Activated T-helper 1 cell treated with anti-CD3 and anti-CD28 coated beads, Interleukin-2, amount 50 U/mL, for 16 hours (primary cell): ENCODE results near the gene BEST3.
A peak's percentile ranks its signal among the peaks of the same experiment; 100 is the strongest.

Source experiments
- DNase-seq, 2 donors: peaks; one replicate each; pipeline ENCODE4 v3.0.0-alpha.2; 2020; ENCODE audit warnings: low read depth in 1 of 2, low spot score in 1 of 2

Gene BEST3

DNA sequence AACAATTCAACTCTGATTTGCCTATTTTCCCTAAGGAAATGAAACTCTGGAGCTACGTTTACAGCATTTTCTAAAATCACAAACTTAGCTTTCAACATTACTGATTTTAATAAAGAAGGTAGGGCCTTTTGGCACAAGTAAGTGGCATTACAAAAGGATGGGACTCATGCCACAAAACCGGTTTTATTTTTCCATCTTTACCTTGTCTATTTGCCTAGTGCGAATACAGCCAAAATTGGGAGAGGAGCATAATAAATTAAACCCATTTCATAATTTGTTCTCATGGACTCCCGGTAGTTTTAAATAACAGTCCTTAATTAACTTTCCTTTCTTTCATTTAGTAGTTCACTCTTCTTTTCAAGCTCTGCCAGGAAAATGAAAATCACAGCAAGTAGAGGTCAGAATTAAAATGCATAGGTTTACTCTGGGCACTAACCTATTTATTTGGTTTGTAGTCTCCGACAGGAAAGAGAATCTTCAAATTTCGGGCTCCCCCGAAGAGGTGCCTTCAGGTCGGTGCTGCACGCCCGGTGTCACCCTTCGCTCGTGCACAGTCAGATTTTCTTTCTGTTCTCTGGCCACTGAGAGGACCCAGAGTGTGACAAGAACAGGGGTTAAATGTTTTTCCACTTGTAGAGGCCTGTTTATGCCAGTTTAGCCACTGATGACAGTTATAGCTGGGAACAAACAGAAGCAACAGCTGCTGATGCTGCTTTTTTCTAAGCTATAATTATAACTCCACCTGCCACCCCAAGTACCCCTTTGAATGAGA, at the start of gene BEST3:
Gene BEST3 (minus strand): TSS at position 535 of the 772 bp plus-strand sequence. CDS start 1,505 bp downstream, outside the sequence.
- DNase-seq, result no peak

DNA sequence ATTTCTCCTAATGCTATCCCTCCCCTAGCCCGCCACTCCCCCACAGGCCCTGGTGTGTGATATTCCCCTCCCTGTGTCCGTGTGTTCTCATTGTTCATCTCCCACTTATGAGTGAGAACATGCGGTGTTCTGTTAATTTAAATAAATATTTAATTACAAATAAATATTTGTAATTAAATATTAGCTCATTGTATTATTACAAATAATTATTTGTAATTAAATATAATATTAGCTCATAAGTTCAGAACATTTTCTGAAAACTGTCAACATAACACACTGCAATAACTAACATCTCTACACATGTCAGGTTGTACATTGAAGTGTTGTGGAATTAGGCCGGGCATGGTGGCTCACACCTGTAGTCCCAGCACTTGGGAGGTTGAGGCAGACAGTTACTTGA, 45.0 kb upstream of the BEST3 start:
- DNase-seq, result no peak

DNA sequence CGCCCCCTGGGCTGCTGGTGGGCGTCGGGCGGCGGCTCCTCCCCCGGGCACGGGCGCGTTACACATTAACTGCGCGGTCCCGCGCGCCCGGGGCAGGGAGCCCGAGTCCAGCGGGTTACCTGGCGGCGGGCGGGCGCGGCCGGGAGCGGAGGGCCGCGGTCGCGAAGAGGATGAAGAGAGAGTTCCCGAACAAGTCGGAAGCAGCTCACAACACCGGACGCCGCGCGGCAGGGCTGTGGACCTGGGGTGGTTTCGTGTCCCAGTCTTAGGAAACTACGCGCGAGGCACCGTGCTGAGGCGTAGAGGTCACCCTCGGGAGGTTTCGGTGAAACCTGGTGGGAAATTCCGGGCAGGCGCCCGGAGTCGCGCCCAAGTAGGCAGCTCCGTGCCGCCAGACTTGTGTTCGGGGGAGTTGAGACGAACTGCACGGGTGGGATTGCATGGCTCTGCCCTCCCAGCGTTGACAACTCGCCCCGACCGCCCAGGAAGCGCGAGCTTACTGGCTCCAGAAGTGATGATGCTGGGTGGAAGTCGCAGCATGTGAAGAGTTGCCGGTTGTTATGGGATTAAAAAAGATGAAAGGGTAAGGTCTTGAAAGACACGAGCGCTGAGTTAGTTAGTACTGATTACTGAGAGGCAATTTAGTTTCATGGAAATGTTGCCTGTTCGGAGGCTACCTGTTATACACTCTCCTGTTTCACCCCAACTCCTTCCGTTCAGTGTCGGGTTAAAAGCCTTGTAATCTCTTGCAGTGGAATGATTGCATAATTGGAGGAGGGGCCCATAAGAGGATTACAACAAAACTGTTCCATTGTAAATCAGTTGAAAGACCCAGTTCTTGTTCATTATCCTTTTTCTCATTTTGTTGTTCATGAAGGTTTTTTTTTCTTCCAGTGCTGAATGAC, 40.4 kb upstream of the BEST3 start:
- peak; percentile 13 to 41 for DNase-seq

DNA sequence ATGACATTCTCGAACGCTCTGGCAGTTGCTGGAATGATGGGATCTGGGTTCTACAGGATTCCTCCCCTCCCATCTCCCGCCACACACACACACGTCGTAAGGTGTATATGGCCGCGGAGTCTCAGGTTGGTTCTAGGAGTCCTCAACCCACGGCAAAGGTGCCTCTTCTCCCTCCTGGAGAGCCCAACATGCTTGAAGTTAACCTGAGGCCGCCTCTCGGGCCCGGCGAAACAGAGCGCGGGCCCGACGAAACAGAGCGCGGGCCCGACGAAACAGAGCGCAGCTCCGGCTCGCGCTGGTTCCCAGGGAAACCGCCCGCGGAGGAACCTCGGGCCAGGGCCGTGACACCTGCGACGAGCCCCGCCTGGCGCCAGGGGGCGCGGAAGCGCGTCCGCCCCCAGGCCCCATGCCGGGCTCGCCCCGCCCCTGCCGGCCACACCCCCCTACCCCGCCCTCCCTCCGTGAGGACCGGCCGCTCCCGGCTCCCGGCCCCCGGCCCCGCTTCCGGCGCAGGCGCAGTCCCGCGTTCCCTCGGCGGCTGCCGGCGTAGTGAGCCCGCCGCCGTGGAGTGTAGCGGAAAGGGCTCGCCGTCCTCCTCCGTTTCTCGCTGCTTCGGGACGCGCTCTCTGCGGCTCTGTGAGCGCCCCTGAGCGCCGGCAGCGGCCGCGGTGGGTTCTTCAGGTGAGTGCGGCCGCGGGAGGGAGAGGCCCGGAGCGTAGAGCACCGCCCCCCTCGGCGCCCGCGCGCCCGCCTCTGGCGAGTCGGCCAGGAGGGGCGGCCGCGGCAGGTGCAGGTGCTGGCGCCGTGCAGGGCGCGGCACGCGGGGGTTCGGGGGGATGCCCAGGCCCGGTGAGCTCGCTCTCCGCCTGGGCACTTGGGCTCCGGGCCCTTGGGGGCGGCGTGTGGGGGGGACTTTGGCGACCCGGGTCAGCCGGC, 39.5 kb upstream of the BEST3 start, which contains the start of gene RAB3IP:
Gene RAB3IP (plus strand): TSS at position 510 of the 936 bp plus-strand sequence. CDS start 16,549 bp downstream, outside the sequence.
- peak; percentile 88 to 91 for DNase-seq

GRCh38 chr12:69733638-69734037, 34.5 kb upstream of the BEST3 start:
- DNase-seq, result no peak

GRCh38 chr12:69732088-69732487, 33.0 kb upstream of the BEST3 start:
- DNase-seq, result no peak

- DNase-seq, result no peak
Measured at GRCh38 chr12:69726922-69727321, 27.8 kb upstream of the BEST3 start.

GRCh38 chr12:69720750-69721149, 21.6 kb upstream of the BEST3 start:
- no peak for DNase-seq

GRCh38 chr12:69719336-69720316, 20.5 kb upstream of the BEST3 start:
- no peak for DNase-seq

DNA sequence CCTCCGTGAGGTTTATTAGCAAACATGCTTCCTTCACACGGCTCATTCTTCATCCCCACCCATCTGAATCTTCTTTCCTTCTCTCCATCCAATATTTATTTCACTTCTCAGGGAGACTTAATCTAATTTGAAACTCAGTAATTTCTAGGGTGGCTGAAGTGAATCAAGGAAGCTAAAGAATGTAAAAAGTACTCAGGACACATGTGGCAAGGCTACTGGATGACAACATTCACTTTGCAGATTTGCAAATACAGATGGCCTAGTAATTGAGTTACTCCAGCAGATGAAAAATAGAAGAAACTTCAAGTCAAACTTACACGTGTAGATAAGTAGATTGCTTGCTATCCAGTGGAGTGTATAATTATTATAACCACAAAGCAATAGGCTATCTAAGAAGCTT, 15.4 kb upstream of the BEST3 start:
- no peak for DNase-seq

GRCh38 chr12:69712826-69713225, 13.7 kb upstream of the BEST3 start:
- DNase-seq, result no peak

DNA sequence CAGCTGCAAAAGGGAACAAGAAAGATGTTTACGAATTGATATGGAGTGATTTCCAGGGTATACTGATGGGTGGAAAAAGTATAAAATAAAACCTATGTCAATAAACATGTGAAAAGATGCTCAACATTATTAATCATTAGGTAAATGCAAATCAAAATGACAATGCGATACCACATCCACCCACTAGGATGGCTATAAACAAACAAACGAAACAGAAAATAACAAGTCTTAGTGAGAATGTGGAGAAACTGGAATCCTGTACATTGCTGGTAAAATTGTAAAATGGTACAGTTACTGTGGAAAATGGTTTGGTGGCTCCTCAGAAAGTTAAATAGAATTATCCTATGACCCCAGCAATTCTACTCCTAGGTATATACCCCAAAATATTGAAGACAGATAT, 9.5 kb upstream of the BEST3 start:
- DNase-seq, result no peak

GRCh38 chr12:69704357-69704756, 5.3 kb upstream of the BEST3 start:
- DNase-seq, result no peak

DNA sequence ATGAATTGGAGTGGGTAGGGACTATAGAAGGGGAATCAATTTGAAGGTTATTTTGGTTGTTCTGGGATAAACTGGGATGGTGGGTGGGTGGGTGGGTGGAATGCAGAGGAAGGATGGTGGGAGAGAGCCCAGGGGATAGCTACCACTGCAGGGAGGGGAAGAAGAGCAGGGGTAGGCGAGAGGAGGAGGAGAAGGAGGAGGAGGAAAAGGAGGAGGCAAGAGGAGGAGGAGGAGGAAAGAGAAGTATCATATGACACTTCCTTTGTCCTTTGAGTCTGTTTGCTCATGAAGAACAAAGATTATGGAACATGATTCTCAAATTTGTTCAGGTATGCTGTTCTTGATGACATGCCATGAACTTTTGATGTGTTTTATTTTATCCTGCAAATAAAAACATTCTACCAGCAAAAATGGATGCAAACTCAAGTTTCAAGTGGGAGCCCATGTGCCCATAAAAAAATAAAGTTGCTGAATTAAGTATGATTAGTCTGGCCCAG, 4.1 kb upstream of the BEST3 start:
- no peak for DNase-seq

DNA sequence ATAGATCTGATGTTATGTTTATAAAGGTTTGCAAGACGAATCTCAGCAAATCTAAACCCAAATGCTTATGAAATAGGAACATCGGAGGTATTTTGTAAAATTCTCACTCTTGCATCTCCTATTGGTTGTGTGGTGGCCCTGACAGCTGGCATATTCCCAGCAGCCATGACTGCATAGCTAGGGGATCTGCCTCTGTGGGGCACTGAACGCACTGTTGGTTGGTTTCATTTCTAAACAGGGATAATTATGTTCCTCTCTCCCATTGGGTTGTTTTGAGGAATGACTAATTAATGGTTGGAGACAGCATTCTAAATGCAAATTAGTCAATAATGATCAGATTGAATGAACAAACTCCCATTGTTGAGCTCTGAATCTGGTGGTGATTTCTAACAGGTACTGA, 2.7 kb upstream of the BEST3 start:
- DNase-seq, result no peak

DNA sequence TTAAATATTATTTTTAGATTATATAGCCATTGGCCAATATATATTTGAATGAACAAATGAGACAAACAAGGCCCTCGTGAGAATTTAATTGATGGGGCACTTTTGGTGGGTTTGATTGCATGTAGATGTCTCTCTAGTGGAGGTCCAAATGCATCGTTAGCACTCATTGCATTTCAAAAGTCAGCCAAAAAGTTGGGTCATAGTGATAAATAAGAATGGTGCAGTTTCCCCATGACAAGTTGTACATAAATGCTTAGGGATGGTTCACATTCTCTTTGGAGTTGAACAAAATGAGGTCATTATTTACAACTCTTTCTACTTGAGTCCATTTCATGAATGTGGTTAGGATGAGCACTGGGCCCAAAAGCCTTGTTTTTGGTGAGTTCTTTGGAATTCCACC, 1.0 kb downstream of the BEST3 start:
- no peak for DNase-seq

DNA sequence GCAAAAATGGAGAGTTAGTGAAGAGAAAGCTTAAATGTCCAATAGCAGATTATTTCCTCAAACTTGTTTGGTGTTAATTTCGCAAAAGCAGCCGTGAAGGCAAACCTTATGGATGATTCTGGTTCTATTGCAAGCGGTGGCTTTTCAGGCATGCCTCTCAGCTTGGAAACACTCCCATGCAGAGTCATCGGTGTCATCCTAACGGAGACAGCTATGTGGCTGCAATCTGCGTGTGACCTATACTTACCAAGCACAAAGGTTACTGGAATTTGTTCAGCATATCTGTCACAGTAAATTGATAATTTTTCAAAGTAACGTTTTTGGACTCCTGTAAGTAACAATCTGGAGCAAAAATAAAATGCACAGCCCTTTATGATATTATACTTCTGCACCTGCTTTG, 5.0 kb downstream of the BEST3 start:
- DNase-seq, result no peak

DNA sequence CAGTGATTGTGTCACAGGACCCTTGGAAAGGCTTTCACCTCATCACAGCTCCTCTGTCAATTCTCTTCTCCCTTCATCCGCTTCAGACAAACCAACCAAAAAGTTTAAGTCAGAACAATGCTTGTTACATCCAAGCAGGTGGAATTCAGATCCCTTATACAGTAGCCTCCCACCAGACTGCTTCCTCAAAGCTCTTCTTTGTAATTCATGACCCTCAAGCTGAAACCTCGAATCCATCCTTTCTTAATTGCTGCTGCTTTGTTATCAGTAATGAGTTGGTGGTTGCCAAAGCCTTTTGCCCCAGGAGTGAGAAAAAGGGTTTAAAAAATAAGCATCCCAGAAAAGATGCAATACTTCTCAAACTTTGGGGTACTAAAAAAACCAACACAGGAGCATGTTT, 9.5 kb downstream of the BEST3 start:
- no peak for DNase-seq
